Testis (tissue), 2 donors: ENCODE results near the gene LRRTM1.

Experiments
- POLR2A ChIP-seq: fragments of 450-650 bp; IDR thresholded peaks from one replicate; pipeline ENCODE4 v1.6.1; 2017; ENCODE audit warnings: antibody characterized with exemption, mild to moderate bottlenecking, moderate library complexity
- TF ChIP-seq, protein P1 (sequence below), 3 experiments: fragments of 450-650 bp in 2 of 3; fragments of 200-600 bp in 1 of 3; sonication (generic) in 1 of 3; IDR thresholded peaks; one replicate each; pipeline ENCODE4 v1.5.1; 2016 to 2019; ENCODE audit warnings: antibody characterized with exemption in 3 of 3, mild to moderate bottlenecking in 2 of 3, moderate library complexity in 1 of 3

DNA sequence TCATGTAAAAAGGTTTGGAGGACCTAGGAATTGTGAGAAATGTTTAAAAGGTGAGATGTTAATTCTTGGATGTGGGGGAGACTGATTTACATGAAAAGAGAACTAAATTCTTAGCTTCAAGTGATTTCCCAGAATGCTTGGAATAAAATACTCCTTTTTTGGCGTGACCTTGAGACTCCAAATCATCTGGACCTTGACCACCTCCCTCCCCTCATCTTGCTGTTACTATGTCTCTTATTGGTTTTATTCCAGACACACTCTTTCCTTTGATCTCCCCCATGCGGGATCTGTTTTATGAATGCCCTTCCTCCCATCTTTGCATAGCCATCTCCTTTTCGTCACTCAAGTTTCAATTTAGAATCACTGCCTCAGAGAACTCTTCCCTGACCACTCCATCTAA lies 20.0 kb upstream of the LRRTM1 start:
- TF ChIP-seq, protein P1, sequence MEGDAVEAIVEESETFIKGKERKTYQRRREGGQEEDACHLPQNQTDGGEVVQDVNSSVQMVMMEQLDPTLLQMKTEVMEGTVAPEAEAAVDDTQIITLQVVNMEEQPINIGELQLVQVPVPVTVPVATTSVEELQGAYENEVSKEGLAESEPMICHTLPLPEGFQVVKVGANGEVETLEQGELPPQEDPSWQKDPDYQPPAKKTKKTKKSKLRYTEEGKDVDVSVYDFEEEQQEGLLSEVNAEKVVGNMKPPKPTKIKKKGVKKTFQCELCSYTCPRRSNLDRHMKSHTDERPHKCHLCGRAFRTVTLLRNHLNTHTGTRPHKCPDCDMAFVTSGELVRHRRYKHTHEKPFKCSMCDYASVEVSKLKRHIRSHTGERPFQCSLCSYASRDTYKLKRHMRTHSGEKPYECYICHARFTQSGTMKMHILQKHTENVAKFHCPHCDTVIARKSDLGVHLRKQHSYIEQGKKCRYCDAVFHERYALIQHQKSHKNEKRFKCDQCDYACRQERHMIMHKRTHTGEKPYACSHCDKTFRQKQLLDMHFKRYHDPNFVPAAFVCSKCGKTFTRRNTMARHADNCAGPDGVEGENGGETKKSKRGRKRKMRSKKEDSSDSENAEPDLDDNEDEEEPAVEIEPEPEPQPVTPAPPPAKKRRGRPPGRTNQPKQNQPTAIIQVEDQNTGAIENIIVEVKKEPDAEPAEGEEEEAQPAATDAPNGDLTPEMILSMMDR (IDR thresholded peaks at IDR 0.05): no peak
- no peak for TF ChIP-seq POLR2A
